HG03060 (cell line): ENCODE data around the gene GMPPB.
A peak's percentile ranks its signal among the peaks of the same experiment; 100 is the strongest.

Source experiments
- ATAC-seq: cut with Tn5 transposase; IDR thresholded peaks from one replicate; pipeline ENCODE4 v1.9.1; 2021; ENCODE audit warnings: low read depth, moderate number of reproducible peaks; ENCODE audit not compliant: unreplicated experiment

GMPPB gene

GRCh38 chr3:49673715-49674496 is 49.8 kb downstream of the GMPPB start, which contains the start of gene APEH:
APEH (plus strand) TSS chr3:49674351; CDS start chr3:49674402, 51 bp downstream.
- peak; percentile 45 for ATAC-seq

GRCh38 chr3:49673121-49673714 is 50.5 kb downstream of the GMPPB start:
- ATAC-seq: no peak

GRCh38 chr3:49671291-49672288 is 52.2 kb downstream of the GMPPB start:
- no peak for ATAC-seq

- no peak for ATAC-seq
Observed at GRCh38 chr3:49670940-49671290, 52.8 kb downstream of the GMPPB start.
